GM13976 (cell line): ENCODE data around the gene NEUROD4.

ENCODE experiments used
- DNase-seq: peaks from one replicate; pipeline ENCODE4 v3.0.0; 2012; ENCODE audit warnings: low spot score
- CTCF ChIP-seq: IDR thresholded peaks from 2 replicates; pipeline ENCODE4 v1.5.1; 2012; ENCODE audit warnings: borderline replicate concordance, mild to moderate bottlenecking; ENCODE audit not compliant: insufficient read depth; ENCODE audit errors: extremely low read depth, missing control alignments, control extremely low read depth
- in situ Hi-C: fragments of 300-500 bp; cut with MboI; formaldehyde crosslinking; loops from one replicate; pipeline ENCODE4 v1.12.0; 2022; ENCODE audit warnings: low sequenced_read_pairs, mixed read lengths, inconsistent platforms; ENCODE audit not compliant: unreplicated experiment

NEUROD4 gene

GRCh38 chr12:55017416-55017925 lies 2.3 kb upstream of the NEUROD4 start:
- TF ChIP-seq CTCF: no peak
- in situ Hi-C loops: no loop called here
- no peak for DNase-seq

GRCh38 chr12:55024575-55024974 lies 4.8 kb downstream of the NEUROD4 start:
- DNase-seq: no peak
- in situ Hi-C loops: no loop called here
- TF ChIP-seq CTCF: no peak

GRCh38 chr12:55025508-55025907 lies 5.7 kb downstream of the NEUROD4 start:
- DNase-seq: no peak
- TF ChIP-seq CTCF: no peak
- in situ Hi-C loops: no loop called here

GRCh38 chr12:55034218-55034617 lies 14.4 kb downstream of the NEUROD4 start:
- DNase-seq: no peak
- TF ChIP-seq CTCF: no peak
- in situ Hi-C loops: no loop called here

GRCh38 chr12:55036326-55037115 lies 16.7 kb downstream of the NEUROD4 start:
- TF ChIP-seq CTCF: no peak
- in situ Hi-C loops: no loop called here
- DNase-seq: no peak

GRCh38 chr12:55037351-55037987 lies 17.7 kb downstream of the NEUROD4 start:
- in situ Hi-C loops: no loop called here
- no peak for DNase-seq
- no peak for TF ChIP-seq CTCF
